HG03354 (cell line): ENCODE results near the gene TUBA8.
"Not testable (repeated sequence)": the region's sequence is repeated elsewhere in the genome, so short reads cannot be mapped to it uniquely, and the experiment has no call there.

Source experiments
- ATAC-seq: cut with Tn5 transposase; IDR thresholded peaks from one replicate; pipeline ENCODE4 v1.9.1; 2021; ENCODE audit warnings: mild to moderate bottlenecking; ENCODE audit not compliant: unreplicated experiment, poor library complexity, severe bottlenecking

Gene TUBA8

DNA sequence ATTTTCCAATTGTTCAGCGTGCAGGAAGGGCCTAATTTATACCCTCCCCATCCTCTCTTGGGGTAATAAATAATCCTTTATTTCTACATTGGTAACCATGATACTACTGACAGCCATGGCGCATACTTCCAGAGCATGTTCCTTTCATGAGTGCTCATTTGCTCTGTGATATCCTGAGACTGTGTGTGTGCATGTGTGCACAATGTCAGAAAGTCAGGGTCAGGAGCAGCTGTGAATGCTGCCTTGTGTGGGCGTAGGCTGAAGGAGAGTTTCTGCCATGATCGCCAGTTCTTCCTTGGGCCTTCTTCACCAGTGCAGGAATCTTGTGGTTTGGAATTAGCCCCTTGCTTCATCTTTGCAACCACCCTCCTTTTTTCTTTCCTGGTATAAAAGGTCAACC lies 10.2 kb downstream of the TUBA8 start:
- no peak for ATAC-seq

GRCh38 chr22:18121506-18121905 lies 10.9 kb downstream of the TUBA8 start:
- ATAC-seq = no peak

GRCh38 chr22:18121954-18122554 lies 11.4 kb downstream of the TUBA8 start:
- no peak for ATAC-seq

DNA sequence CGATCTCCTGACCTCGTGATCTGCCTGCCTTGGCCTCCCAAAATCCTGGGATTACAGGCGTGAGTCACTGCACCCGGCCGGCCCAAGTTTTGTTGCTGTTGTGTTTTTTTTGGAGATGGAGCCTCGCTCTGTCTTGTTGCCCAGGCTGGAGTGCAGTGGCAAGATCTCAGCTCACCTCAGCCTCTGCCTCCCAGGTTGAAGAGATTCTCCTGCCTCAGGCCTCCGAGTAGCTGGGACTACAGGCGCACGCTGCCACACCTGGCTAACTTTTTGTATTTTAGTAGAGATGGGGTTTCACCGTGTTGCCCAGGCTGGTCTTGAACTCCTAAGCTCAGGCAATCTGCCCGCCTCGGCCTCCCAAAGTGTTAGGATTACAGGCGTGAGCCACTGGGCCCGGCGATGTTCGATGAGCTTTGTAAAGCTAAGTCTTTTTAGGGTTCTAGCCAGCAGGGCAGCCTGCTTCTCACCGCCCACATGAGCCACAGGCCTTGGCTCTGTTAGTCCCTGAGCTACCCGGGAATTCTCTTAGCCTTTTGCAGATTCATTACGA lies 12.9 kb downstream of the TUBA8 start:
- not testable (repeated sequence) for ATAC-seq

GRCh38 chr22:18126606-18127005 lies 16.0 kb downstream of the TUBA8 start:
- no peak for ATAC-seq

- ATAC-seq = no peak
These were observed 19.4 kb downstream of the TUBA8 start for GRCh38 chr22:18130018-18130417.

DNA sequence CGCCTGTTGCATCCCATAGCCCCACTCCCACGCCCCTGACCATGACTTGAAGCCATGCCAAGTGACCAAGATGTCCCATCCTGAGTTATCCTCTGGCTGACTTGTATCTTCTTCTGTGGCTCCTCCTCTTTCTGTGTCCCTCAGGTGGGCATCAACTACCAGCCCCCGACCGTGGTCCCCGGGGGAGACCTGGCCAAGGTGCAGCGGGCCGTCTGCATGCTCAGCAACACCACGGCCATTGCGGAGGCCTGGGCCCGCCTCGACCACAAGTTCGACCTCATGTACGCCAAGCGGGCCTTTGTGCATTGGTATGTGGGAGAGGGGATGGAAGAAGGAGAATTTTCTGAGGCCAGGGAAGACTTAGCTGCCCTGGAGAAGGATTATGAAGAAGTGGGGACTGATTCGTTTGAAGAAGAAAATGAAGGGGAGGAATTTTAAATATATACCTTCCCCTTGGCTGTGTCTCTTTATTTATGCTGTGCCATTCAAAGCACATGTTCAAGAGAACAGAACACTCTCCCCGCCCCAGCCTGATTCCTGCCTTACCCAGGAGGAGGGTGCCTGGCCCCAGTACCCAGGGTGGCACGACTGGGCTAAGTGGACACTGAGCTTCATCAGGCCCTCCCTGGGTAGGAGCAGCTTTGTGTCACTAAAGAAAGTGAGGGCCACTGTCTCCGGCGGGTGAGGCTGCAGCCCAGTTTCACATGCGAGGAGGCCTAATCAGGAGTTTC lies 20.3 kb downstream of the TUBA8 start:
- no peak for ATAC-seq

GRCh38 chr22:18133452-18133851 lies 22.8 kb downstream of the TUBA8 start:
- ATAC-seq = no peak

DNA sequence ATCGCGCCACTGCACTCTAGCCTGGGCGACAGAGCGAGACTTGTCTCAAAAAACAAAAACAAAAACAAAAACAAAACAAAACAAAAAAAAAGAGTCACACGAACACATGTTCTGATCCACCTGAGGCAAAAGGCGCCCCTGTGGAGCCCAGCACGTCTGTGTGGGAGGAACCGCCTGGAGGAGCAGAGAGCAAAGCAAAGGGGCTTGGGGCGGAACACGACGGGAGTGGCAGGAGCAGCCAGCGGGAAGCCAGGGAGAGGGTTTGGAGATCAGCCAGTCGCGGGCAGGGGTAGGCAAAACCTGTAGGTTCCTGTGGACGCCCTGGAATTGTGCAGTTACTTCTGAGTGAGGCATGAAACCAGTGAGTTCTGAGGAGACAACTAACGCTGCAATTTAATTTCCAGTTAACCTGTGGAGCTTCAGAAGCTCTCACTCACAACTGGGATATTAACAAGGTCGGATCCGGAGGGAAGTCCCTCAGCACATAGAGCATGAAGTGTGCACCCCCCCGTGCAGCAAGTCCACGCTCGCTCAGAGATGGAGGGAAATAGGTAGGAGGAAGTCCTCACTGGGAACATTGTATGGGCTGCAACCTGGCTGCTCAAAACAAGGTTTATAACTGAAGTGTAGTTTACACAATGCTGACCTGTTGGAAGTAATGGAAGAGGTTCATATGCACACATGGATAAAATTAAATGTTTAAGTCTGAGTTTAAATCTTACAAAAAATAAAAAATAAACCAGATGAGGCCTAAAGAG lies 26.1 kb downstream of the TUBA8 start:
- ATAC-seq = no peak

GRCh38 chr22:18141004-18141403 lies 30.4 kb downstream of the TUBA8 start:
- ATAC-seq = not testable (repeated sequence)

DNA sequence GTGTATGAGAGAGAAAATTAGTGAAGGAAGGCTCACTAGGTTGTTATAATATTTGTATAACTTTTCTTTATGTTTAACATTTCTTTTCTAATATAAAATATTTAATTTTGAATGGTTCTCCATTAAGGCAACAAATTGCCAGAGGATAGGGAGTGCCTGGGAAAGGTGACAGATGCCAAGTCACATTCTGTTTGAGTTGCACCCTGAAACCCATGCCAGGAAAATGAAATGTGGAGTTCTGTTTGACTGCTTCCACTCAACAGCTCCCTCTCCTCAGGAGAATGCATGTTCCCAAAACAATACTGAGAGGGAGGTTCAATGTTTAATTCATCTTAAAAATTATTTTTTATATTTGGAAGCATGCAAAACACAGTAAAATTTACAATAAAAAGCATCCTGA lies 33.5 kb downstream of the TUBA8 start:
- no peak for ATAC-seq

GRCh38 chr22:18145676-18146388 lies 35.2 kb downstream of the TUBA8 start:
- ATAC-seq = no peak

- ATAC-seq = no peak
These were observed 35.8 kb downstream of the TUBA8 start for GRCh38 chr22:18146389-18146753.

DNA sequence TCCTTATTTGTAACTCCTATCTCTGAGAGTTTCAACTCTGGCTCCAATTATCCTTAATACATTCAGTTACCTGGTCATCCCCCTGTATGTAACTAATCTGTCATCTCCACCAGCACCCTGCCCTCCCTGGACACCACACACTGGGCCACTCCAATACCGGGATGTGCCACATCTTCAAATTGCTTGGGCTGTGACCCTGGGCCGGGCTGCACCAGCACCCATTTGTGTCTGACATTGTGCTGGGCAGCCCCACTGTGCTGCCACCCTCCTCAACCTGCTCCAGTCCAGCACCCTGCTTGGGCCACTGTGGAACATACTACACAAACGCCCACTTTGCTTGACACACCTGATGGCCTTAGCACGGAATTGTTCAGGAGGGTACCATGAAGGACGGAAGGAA lies 37.2 kb downstream of the TUBA8 start:
- ATAC-seq = no peak

DNA sequence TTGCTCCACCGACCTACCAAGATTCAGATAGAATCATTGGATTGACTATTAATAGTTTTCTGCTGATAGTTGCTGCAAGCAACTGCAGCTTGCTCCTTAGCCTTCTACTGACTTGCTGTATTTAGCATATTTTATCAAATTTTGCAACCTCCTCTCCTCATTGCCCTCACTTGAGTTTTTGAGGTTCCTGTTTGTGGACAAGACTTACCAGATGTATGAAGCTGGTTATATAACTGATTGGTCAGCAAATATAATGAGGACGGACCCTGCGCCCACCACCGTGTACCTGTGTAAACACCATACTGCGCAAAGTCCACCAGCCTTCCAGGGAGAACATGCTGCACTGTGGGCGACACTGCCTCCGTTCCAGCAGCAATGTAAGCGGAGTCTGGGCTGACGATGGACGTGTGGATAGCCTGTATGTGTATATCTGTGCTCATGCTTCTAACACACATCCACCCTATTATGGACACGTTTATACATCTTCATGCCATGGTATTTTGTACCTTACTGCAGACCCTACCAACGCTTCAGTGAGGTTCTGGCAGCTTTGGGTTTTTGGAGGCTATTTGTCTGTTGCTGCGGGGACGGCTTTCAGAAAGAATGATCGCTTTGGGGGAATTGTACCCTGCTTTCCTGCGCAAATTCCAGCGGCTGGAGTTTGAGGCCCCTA lies 37.8 kb downstream of the TUBA8 start:
- ATAC-seq = no peak

GRCh38 chr22:18152519-18152918 lies 41.9 kb downstream of the TUBA8 start:
- ATAC-seq = no peak

DNA sequence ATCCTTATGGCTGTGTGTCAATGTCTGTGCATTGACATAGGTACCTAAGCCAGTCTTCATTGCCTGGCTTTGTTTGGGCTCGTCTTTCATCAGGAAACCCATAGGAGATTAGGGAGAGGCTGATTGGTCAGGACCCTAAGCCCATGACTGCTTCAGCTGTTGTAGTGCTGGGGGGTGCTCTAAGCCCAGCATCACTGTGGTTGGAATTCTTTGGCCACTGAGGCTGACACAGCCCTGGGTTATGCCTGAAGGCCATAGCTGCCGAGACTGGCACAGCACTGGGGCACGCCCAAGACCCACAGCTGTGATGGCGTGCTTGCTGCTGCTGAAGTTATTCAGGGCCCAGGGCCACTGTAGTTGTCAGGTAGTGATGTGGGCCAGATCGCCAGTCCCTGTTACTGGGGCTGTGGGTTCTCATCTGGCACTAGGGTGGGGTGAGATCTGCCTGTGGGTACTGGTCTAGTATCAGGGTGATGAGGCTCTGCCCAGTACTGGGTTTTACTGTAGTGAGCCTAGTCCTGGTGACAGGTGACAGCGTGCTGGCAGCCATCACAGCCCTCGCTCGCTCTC lies 44.3 kb downstream of the TUBA8 start:
- no peak for ATAC-seq

GRCh38 chr22:18155546-18155945 lies 44.9 kb downstream of the TUBA8 start:
- not testable (repeated sequence) for ATAC-seq
